Stimulated activated CD8-positive, alpha-beta memory T cell treated with anti-CD3 and anti-CD28 coated beads, Interleukin-15, amount 100 ng/mL, for 24 hours (primary cell): Measurements from ENCODE around the gene ENOSF1.

Experiments used
- DNase-seq: peaks from one replicate; pipeline ENCODE4 v3.0.0-alpha.2; 2020; ENCODE audit warnings: low read depth

Gene ENOSF1

GRCh38 chr18:673317-673716, 39.1 kb downstream of the ENOSF1 start:
- DNase-seq: no peak

- DNase-seq: no peak
Observed at GRCh38 chr18:671405-671804, 41.0 kb downstream of the ENOSF1 start.

GRCh38 chr18:670522-670921, 41.9 kb downstream of the ENOSF1 start:
- DNase-seq: no peak

GRCh38 chr18:669077-669476, 43.4 kb downstream of the ENOSF1 start:
- DNase-seq: no peak

- no peak for DNase-seq
Observed at GRCh38 chr18:668260-668659, 44.2 kb downstream of the ENOSF1 start.

- no peak for DNase-seq
Observed at GRCh38 chr18:666628-667027, 45.8 kb downstream of the ENOSF1 start.

- DNase-seq: no peak
Observed at GRCh38 chr18:666177-666576, 46.3 kb downstream of the ENOSF1 start.

- no peak for DNase-seq
Observed at GRCh38 chr18:662197-662596, 50.2 kb downstream of the ENOSF1 start.

- DNase-seq: no peak
Observed at GRCh38 chr18:659597-659996, 52.8 kb downstream of the ENOSF1 start.

GRCh38 chr18:658947-659533, 53.4 kb downstream of the ENOSF1 start:
- no peak for DNase-seq

GRCh38 chr18:658001-658946, 54.2 kb downstream of the ENOSF1 start:
- DNase-seq: peak; percentile 29

GRCh38 chr18:657311-658000, 55.0 kb downstream of the ENOSF1 start, which contains the start of gene TYMS:
Gene TYMS, plus strand, starts transcription at chr18:657653. Its CDS starts 90 bp downstream, at chr18:657743.
- DNase-seq: peak; percentile 19

GRCh38 chr18:655445-655844, 57.0 kb downstream of the ENOSF1 start:
- no peak for DNase-seq

- DNase-seq: no peak
Observed at GRCh38 chr18:654601-655000, 57.8 kb downstream of the ENOSF1 start.

- no peak for DNase-seq
Observed at GRCh38 chr18:653512-653911, 58.9 kb downstream of the ENOSF1 start.

- DNase-seq: no peak
Observed at GRCh38 chr18:652131-652530, 60.3 kb downstream of the ENOSF1 start.

- no peak for DNase-seq
Observed at GRCh38 chr18:650428-650858, 62.0 kb downstream of the ENOSF1 start.

- DNase-seq: no peak
Observed at GRCh38 chr18:649341-649740, 63.1 kb downstream of the ENOSF1 start.

- DNase-seq: no peak
Observed at GRCh38 chr18:647304-647703, 65.1 kb downstream of the ENOSF1 start.

- no peak for DNase-seq
Observed at GRCh38 chr18:644395-645004, 67.9 kb downstream of the ENOSF1 start.

GRCh38 chr18:641224-641623, 71.2 kb downstream of the ENOSF1 start:
- DNase-seq: no peak

GRCh38 chr18:635171-635570, 77.3 kb downstream of the ENOSF1 start:
- no peak for DNase-seq
